Germinal center (tissue), 1 donor: ENCODE results near the gene NAA10.

ENCODE experiments used
- DNase-seq: peaks from one replicate; pipeline ENCODE4 v3.0.0; 2012; ENCODE audit warnings: mixed read lengths, low spot score

NAA10 gene

GRCh38 chrX:153966841-153967535 lies 32.2 kb upstream of the NAA10 start:
- DNase-seq = no peak

- DNase-seq = no peak
Observed at GRCh38 chrX:153966283-153966688, 31.4 kb upstream of the NAA10 start.

GRCh38 chrX:153965406-153965805 lies 30.6 kb upstream of the NAA10 start:
- no peak for DNase-seq

GRCh38 chrX:153964105-153964504 lies 29.3 kb upstream of the NAA10 start:
- DNase-seq = no peak

- no peak for DNase-seq
Observed at GRCh38 chrX:153963546-153963945, 28.7 kb upstream of the NAA10 start.

GRCh38 chrX:153961292-153961691 lies 26.5 kb upstream of the NAA10 start:
- DNase-seq = no peak

GRCh38 chrX:153960786-153961185 lies 25.9 kb upstream of the NAA10 start:
- DNase-seq = no peak

- no peak for DNase-seq
Observed at GRCh38 chrX:153960077-153960476, 25.2 kb upstream of the NAA10 start.

GRCh38 chrX:153959649-153960048 lies 24.8 kb upstream of the NAA10 start:
- no peak for DNase-seq

- DNase-seq = no peak
Observed at GRCh38 chrX:153958605-153959004, 23.8 kb upstream of the NAA10 start.

- no peak for DNase-seq
Observed at GRCh38 chrX:153957224-153957623, 22.4 kb upstream of the NAA10 start.

GRCh38 chrX:153956044-153956907 lies 21.4 kb upstream of the NAA10 start:
- DNase-seq = no peak

- DNase-seq = no peak
Observed at GRCh38 chrX:153955228-153955732, 20.4 kb upstream of the NAA10 start.

GRCh38 chrX:153954558-153955227 lies 19.9 kb upstream of the NAA10 start:
- no peak for DNase-seq

- no peak for DNase-seq
Observed at GRCh38 chrX:153953892-153954557, 19.2 kb upstream of the NAA10 start.

- DNase-seq = peak; percentile 75
Observed at GRCh38 chrX:153953342-153953830, 18.5 kb upstream of the NAA10 start.

GRCh38 chrX:153952373-153953026 lies 17.7 kb upstream of the NAA10 start:
- DNase-seq = no peak

GRCh38 chrX:153951683-153952372 lies 17.0 kb upstream of the NAA10 start:
- DNase-seq = no peak

- no peak for DNase-seq
Observed at GRCh38 chrX:153950127-153950526, 15.3 kb upstream of the NAA10 start.
